T-helper 2 cell (primary cell): ENCODE data around the gene MAPK8.

ENCODE experiments used
- DNase-seq, 5 experiments: peaks; one replicate each; pipeline versions ENCODE4 v3.0.0 to v3.0.0-alpha.2; 2012 to 2022

MAPK8 gene

DNA sequence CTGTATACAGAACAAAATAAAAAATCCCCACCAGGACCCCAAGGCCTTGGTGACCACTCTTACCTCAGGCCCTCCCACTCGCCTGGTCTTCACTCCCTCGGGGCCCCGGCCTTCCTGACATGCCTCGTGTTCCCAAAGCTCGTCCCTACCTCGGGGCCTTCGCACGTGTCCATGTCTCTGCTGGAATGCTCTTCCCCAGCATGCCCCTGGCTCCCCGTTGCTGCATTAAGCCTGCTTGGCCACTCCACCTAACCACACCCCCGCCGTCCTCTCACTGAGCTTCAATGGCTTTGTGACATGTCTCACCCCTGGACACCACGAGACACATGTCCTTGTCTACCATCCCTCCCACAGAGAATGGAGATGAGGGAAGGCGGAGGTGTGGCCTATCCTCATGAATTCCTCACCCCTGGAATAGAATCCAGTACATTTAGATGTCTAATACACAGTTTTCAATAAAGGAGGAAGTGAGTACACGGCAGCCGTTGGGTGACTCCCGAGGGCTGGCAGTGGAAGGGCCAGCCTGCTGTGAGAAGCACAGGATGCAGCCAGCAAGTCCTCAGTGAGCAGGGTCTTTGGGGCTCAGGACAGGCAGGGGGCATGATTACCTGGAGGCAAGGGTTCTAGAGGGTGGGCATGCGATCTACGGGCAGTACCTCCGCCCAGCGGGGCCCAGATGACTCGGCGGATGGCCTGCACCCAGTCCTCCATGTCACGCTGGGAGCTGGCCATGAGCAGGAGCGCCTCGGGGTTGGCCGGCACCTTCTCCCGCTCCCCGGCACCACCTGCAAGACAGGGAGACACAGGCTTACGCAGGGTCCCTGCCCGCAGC is 172.7 kb downstream of the MAPK8 start:
- no peak for DNase-seq

DNA sequence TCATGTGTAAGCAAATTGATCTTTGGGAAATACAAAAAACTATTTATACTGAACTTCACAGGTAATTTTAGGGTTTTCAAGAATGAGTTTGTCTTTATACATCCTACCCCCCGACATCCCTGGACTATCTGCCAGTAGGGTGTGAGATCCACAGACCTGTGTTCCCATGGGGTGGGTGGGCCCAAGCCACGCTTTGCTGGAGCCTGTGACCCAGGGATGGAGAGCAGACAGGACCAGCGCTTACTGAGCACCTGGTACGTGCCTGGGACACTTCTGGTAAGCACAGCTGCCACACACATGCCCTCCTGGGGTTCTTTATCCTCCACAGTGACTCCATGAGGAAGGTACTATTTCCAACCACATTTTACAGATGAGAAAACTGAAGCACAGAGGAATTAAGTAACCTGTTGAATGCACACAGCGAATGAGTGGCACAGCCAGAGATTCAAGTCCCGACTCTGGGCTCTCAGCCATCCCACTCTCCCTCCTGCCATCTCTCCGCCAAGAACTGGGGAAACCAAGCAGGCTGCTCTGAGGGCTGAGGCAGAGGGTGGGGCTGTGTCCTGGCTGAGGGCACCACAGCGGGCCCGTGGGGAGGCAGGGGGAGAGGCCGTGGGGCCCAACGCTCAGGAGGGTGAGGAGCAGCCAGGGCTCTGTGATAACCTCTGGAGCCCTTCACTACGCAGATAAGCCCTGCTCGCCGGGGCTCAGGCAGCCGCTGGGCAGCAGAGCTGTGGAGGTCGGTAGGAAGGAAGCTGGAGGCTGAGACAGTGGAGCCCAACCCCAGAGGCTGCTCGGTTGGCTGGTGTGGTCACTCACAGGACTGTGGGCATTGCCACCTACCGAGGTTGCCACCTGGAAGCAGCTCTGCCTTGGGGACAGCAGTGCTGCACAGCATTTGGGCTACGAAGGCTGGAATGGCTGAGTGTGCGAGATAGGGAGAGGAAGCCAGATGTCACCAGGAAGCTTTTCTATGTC is 174.2 kb downstream of the MAPK8 start:
- no peak for DNase-seq

DNA sequence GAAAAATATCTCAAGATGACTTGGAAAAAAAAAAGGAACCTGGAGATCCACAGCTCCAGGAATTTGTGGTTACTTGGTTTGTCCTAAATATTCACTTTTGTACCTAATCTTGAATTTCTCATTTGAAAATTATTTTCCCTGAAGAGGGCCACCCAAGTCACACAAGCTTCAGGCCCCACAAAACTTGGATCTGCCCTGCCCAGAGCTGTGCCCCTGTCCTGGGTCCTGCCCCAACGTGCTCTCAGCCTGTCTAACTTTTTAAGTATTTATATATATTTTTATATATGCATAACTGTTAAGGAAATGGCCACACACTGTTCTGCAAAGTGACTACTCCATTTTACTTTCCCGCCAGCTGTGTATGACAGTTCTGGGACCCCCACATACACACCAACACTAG is 174.9 kb downstream of the MAPK8 start:
- no peak for DNase-seq

DNA sequence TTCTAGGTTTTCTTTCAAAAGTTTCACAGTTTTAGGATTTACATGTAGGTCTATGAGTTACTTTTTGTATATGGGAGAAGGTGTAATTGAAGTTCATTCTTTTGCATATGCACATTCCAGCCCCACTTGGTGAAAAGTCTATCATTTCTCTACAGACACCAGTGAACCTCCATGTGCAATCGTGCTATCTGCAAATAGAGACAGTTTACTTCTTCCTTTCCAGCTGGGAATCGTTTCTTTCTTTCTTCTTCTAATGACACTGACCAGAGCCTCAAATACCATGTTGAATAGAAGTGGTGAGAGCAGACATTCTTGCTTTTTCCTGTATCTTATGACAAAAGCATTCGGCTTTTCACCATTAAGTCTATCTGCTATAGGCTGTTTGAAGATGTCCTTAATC is 175.7 kb downstream of the MAPK8 start:
- DNase-seq, result no peak

DNA sequence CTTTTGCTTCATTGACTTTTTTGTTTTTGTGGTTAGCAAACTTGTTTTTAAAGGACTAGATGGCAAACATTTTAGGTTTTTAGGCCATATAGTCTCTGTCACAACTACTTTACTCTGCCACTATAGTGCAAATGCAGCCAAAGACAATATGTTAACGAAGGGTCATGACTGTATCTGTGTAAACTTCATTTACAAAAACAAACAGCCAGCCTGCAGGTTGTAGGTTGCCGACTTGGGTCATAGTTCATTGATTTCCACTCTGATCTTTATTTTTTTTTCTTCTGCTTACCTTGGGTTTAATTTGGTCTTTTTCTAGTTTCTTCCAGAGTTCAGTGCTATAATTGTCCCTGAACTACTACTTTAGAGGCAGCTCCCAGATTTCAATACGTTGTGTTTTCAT is 178.4 kb downstream of the MAPK8 start:
- DNase-seq, result no peak

DNA sequence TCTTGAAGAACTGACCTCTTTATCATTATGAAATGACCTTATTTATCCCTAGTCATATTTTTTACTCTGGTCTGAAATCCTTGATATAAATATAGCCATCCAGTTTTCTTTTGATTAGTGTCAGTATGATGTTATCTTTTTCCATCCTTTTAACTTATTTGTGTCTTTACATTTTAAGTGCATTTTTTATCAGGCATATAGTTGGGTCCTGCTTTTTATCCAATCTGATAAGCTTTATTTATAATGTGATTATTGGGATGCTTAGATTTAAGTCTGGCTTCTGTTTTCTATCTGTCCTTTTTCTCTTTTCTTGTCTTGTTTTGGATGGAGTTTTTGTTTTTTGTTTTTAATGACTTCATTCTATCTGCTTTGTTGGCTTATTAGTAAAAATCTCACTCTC is 179.2 kb downstream of the MAPK8 start:
- no peak for DNase-seq

DNA sequence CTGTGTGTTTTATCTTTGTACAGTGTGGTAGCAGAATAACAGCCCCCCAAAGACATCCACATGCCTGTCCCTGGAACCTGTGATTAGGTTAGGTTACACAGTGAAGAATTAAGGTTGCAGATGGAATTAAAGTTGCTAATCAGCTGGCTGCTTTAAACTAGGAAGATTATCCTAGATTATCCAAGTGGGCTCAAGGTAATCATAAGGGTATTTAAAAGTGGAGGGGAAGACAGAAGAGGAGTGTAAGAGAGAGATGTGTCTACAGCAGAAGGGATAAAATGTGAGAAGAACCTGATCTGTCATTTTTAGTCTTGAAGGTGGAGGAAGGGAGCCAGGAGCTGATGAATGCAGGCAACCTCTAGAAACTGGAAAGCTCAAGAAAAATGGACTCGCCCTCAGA is 180.8 kb downstream of the MAPK8 start:
- no peak for DNase-seq
